HepG2 (cell line): ENCODE results near the gene HPCAL1. TPM values are rescaled to one million over a fixed set of nuclear protein-coding genes. Genes with fewer than 3 reads are reported as not detected.

Experiments
- ATAC-seq: fragments of 200-7000 bp; cut with Tn5 transposase; 3 replicates; pipeline ENCODE4 v1.9.1; 2020; ENCODE audit warnings: mild to moderate bottlenecking, moderate library complexity
- BruUV-seq: library from RNA; stranded (reverse); fragments of 400-500 nt; replicated peaks from 2 replicates; lab custom pipeline; 2021; lab: Mats Ljungman, UMichigan
- CTCF ChIA-PET: fragments of 300-600 bp; formaldehyde crosslinking; extraction: SDS; loops from one replicate; lab custom pipeline; 2021; ENCODE audit warnings: low total read pairs, inconsistent platforms, low intra/inter-chr PET ratio; lab: Yijun Ruan, JAX
- POLR2A ChIA-PET: fragments of 350-600 bp; sonication (Branson Sonifier 250); formaldehyde crosslinking; loops from one replicate; lab custom pipeline; 2020; ENCODE audit warnings: antibody characterized with exemption, inconsistent platforms; lab: Yijun Ruan, JAX
- DNase-seq: peaks from one replicate; pipeline ENCODE4 v3.0.0-alpha.2; 2015; ENCODE audit warnings: low spot score
- FAIRE-seq: peaks from 3 replicates; lab custom pipeline; 2011; peaks lifted over from hg19 to GRCh38; lab: Jason Lieb, UNC
- H2AFZ ChIP-seq: one replicate; pipeline ENCODE4 v1.6.1; 2011; ENCODE audit warnings: low read length, inconsistent platforms
- H3K27ac ChIP-seq: fragments of 300-600 bp; 3 replicates; pipeline ENCODE4 v1.8.0; 2011; ENCODE audit warnings: mixed run types, mild to moderate bottlenecking, mixed read lengths, low read length, inconsistent platforms; ENCODE audit not compliant: insufficient read depth; ENCODE audit errors: extremely low read length
- H3K27me3 ChIP-seq, 2 experiments: fragments of 200-600 bp in 1 of 2; 2 replicates in 1 of 2; 3 replicates in 1 of 2; pipeline versions ENCODE4 v1.6.0 to v1.8.0; 2011; ENCODE audit warnings: low read length in 2 of 2, mild to moderate bottlenecking in 2 of 2, moderate library complexity in 2 of 2, inconsistent platforms in 1 of 2; ENCODE audit not compliant: insufficient read depth in 2 of 2, control insufficient read depth in 1 of 2
- H3K36me3 ChIP-seq, 2 experiments: fragments of 200-600 bp in 1 of 2; replicated peaks in 1 of 2; 2 replicates in 1 of 2; 3 replicates in 1 of 2; pipeline versions ENCODE4 v1.5.1 to v1.8.0; 2011; ENCODE audit warnings: low read length in 2 of 2, inconsistent platforms in 1 of 2; ENCODE audit not compliant: insufficient read depth in 2 of 2, control insufficient read depth in 1 of 2
- H3K4me1 ChIP-seq: 2 replicates; pipeline ENCODE4 v1.5.1; 2012; ENCODE audit warnings: low read length, inconsistent platforms; ENCODE audit not compliant: insufficient read depth
- H3K4me2 ChIP-seq: 2 replicates; pipeline ENCODE4 v1.6.0; 2011; ENCODE audit warnings: low read depth, low read length, inconsistent platforms
- H3K4me3 ChIP-seq, 3 experiments: fragments of 200-600 bp in 1 of 3; sonication (generic), shearing (Covaris generic) in 1 of 3; replicated peaks in 1 of 3; 2 replicates each; pipeline ENCODE4 v1.5.1; 2011 to 2016; ENCODE audit warnings: low read length in 3 of 3, inconsistent platforms in 2 of 3, low read depth in 2 of 3, mild to moderate bottlenecking in 2 of 3, control low read depth in 1 of 3, mixed read lengths in 1 of 3; ENCODE audit not compliant: insufficient read depth in 1 of 3
- H3K79me2 ChIP-seq: one replicate; pipeline ENCODE4 v1.6.1; 2011; ENCODE audit warnings: low read length, inconsistent platforms; ENCODE audit not compliant: insufficient read depth
- H3K9ac ChIP-seq: 2 replicates; pipeline ENCODE4 v1.6.0; 2011; ENCODE audit warnings: mild to moderate bottlenecking, low read depth, low read length, inconsistent platforms; ENCODE audit not compliant: insufficient read depth
- H3K9me3 ChIP-seq: 2 replicates; pipeline ENCODE4 v1.5.1; 2012; ENCODE audit warnings: mild to moderate bottlenecking, low read length
- H4K20me1 ChIP-seq: 2 replicates; pipeline ENCODE4 v1.6.0; 2011; ENCODE audit warnings: inconsistent platforms, mild to moderate bottlenecking, low read length, moderate library complexity; ENCODE audit not compliant: insufficient read depth
- MAFF ChIP-seq: IDR thresholded peaks from 2 replicates; pipeline ENCODE4 v1.6.1; 2011; ENCODE audit warnings: low read depth, low read length, improper control_type of control experiment
- MAFK ChIP-seq, 2 experiments: IDR thresholded peaks in 1 of 2; conservative IDR thresholded peaks in 1 of 2; 2 replicates each; pipeline ENCODE4 v1.6.1; 2011; ENCODE audit warnings: improper control_type of control experiment in 2 of 2, low read length in 2 of 2
- MNT ChIP-seq: fragments of 450-650 bp; IDR thresholded peaks from 2 replicates; pipeline ENCODE4 v1.6.1; 2016
- NFIB ChIP-seq: sonication (generic); formaldehyde crosslinking; IDR thresholded peaks from 2 replicates; pipeline ENCODE4 v1.9.0; 2021; ENCODE audit warnings: missing genetic modification reagents, mild to moderate bottlenecking, borderline replicate concordance
- ZNF672 ChIP-seq: sonication (generic); formaldehyde crosslinking; IDR thresholded peaks from 2 replicates; pipeline ENCODE4 v1.8.1; 2022; ENCODE audit warnings: missing genetic modification reagents
- ZNF687 ChIP-seq: sonication (generic); formaldehyde crosslinking; IDR thresholded peaks from 2 replicates; pipeline ENCODE4 v1.5.1; 2020; ENCODE audit warnings: mild to moderate bottlenecking, missing genetic modification reagents, moderate library complexity
- WGBS: methylation state at CpG from one replicate; pipeline ENCODE4 v1.1.6; 2017; ENCODE audit warnings: low lambda C conversion rate; 5-methylcytosine and 5-hydroxymethylcytosine counted together
- in situ Hi-C: cut with HindIII; loops from 2 replicates; pipeline ENCODE4 v1.10.0; 2017; ENCODE audit warnings: low pct_unique_long_range_greater_than_20kb; ENCODE audit not compliant: extremely low pct_ligation_motif_present
- intact Hi-C: fragments of 100-400 bp; cut with micrococcal nuclease; formaldehyde crosslinking; loops from one replicate; pipeline ENCODE4 v1.10.0; 2022; ENCODE audit not compliant: unreplicated experiment
- polyA plus RNA-seq, 8 experiments: library from polyadenylated mRNA; depleted of rRNA in 3 of 8; stranded (reverse) in 7 of 8; unstranded in 1 of 8; fragments of >200 nt; fragmentation: Illumina TruSeq in 4 of 8; extraction: Trizol in 4 of 8; gene quantifications; 2 replicates each; pipeline versions ENCODE4 v1.2.1 to v1.2.3, GENCODE V29; 2011 to 2016; ENCODE audit warnings: low read depth in 4 of 8, missing spikeins in 1 of 8, mixed read lengths in 1 of 8; ENCODE audit not compliant: insufficient read depth in 1 of 8
- total RNA-seq, 5 experiments: library from RNA; depleted of rRNA; stranded (reverse); fragments of >200 nt; fragmentation: Illumina TruSeq; extraction: Trizol; gene quantifications; 2 replicates each; pipeline ENCODE4 v1.2.3, GENCODE V29; 2016; ENCODE audit warnings: low read depth in 1 of 5
- TF ChIP-seq, protein P1 (sequence below): sonication (generic); formaldehyde crosslinking; IDR thresholded peaks from 2 replicates; pipeline ENCODE4 v1.4.0; 2020; ENCODE audit warnings: missing genetic modification reagents

HPCAL1 gene
- total and polyA plus RNA-seq, 2 of the 13 experiments (the other 11 are each of a cell fraction or from before 2014, with no cell fraction given): 29.5 to 29.9 TPM

DNA sequence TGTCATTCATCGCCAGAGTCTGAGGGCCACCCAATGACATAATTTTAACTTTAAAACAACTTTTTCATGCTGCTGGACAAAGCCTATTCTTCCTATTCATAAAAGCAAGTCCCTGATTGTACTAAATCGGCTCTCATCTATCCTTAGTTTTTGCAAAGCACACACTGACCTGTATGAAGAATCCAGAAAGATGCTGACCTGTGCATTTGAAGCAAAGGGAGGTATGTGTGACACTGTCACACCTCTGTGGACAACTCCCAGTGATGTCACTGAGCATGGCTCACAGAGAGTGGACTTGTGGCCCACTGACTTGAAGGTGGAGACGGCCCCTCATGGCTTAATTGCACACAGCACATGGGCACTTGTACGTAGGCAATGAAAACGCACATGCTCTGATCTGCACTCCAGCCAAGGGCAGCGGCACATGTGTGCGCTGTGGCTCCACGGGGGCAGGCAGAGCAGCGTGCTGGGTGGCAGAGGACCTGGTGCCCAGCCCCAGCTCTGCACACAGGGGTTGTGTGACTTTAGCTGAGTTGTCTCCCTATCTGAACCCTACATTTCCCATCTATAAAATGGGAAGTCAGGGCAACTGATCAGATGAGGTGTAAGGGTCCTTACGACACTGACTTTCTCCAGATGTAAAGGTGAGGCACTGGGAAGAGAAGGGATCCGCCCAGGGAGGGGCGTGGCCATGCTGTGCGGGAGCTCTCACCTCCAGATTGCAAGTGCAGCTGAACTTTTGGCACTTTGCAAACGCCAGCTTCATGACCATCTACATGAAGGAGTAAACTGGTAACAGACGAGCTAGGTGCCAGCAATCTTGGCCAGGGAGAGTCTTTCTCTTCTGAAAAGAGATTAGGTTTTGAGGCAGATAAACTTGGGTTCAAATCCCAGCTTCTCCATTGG, 159.7 kb downstream of the HPCAL1 start:
- H3K4me2 ChIP-seq: no peak overlapping the region
- 41% methylated on average over 14 of the region's 15 CpGs for WGBS
- FAIRE-seq (no peak), DNase-seq (no peak), ATAC-seq (no peak)
- no peak overlapping the region for H2AFZ ChIP-seq
- peaks cover 20% of the 10 kb centered on the region for H3K4me1 ChIP-seq
- in situ Hi-C loops (no loop called here), intact Hi-C loops (loop anchor here (10.0 kb wide), 1 partner anchor 202 kb away; no protein-coding TSS in a partner anchor)
- no peak overlapping the region for H3K27ac ChIP-seq
- H3K79me2 ChIP-seq: no peaks in the 10 kb centered on the region
- CTCF ChIA-PET: no interaction called here
- no peak overlapping the region for H3K4me3 ChIP-seq
- no peaks in the 10 kb centered on the region for H3K36me3 ChIP-seq
- POLR2A ChIA-PET: interaction anchor here (0.6 to 1.2 kb wide), 3 partner anchors 12 to 243 kb away, joined by 4 to 5 read pairs (median 4); partner anchors contain the start of gene ODC1
- TF ChIP-seq ZNF687 (CRISPR knock-in tag) (0 out of 2 replicates have a peak, but pooled peaks have one; percentile 12), MAFK (conservative IDR thresholded peaks at IDR 0.05 in 1 of 2, IDR thresholded peaks at IDR 0.05 in 1 of 2; ENCODE audit: low read length in 2 of 2) (peak; percentile 79 to 86), ZNF672 (CRISPR knock-in tag) (no peak), NFIB (CRISPR knock-in tag) (0 out of 2 replicates have a peak, but pooled peaks have one; percentile 38), MAFF (peak; percentile 62; the same call in 1 of the 2 replicates), MNT (peak; percentile 79)
- TF ChIP-seq, protein P1, sequence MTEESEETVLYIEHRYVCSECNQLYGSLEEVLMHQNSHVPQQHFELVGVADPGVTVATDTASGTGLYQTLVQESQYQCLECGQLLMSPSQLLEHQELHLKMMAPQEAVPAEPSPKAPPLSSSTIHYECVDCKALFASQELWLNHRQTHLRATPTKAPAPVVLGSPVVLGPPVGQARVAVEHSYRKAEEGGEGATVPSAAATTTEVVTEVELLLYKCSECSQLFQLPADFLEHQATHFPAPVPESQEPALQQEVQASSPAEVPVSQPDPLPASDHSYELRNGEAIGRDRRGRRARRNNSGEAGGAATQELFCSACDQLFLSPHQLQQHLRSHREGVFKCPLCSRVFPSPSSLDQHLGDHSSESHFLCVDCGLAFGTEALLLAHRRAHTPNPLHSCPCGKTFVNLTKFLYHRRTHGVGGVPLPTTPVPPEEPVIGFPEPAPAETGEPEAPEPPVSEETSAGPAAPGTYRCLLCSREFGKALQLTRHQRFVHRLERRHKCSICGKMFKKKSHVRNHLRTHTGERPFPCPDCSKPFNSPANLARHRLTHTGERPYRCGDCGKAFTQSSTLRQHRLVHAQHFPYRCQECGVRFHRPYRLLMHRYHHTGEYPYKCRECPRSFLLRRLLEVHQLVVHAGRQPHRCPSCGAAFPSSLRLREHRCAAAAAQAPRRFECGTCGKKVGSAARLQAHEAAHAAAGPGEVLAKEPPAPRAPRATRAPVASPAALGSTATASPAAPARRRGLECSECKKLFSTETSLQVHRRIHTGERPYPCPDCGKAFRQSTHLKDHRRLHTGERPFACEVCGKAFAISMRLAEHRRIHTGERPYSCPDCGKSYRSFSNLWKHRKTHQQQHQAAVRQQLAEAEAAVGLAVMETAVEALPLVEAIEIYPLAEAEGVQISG (CRISPR knock-in tag): no peak
- H3K27me3 ChIP-seq: peaks cover 3 to 42% of the 10 kb centered on the region in 2 experiments; a peak in 4 of 5 replicates
- no peaks in the 10 kb centered on the region for H4K20me1 ChIP-seq
- no peaks in the 10 kb centered on the region for H3K9me3 ChIP-seq
- no TSS peak for BruUV-seq
- H3K9ac ChIP-seq: no peak overlapping the region
